ENCODE measurements around the gene CYBA. TPM values are rescaled to one million over a fixed set of nuclear protein-coding genes. Genes with fewer than 3 reads are reported as not detected.

CYBA gene
- total and polyA plus RNA-seq, 9 of the 15 experiments (the other 6 are each of a cell fraction or from before 2014, with no cell fraction given), result 0.34 to 683 (median 93.0) TPM

- TF ChIP-seq ARID2 (IDR thresholded peaks at IDR 0.05) (no peak), THRA (IDR thresholded peaks at IDR 0.05) (no peak), ZBTB26 (CRISPR knock-in tag; IDR thresholded peaks at IDR 0.05) (no peak), RUNX1 (IDR thresholded peaks at IDR 0.05; ENCODE audit: low read depth) (peak; percentile 87), ZNF212 (CRISPR knock-in tag; IDR thresholded peaks at IDR 0.05) (no peak), CBX8 (IDR thresholded peaks at IDR 0.05; ENCODE audit: borderline replicate concordance, extremely low read depth, low read depth, low read length, poor library complexity, severe bottlenecking) (no peak), NCOA1 (IDR thresholded peaks at IDR 0.05; ENCODE audit: low read depth) (peak; percentile 85; the same call in 1 of the 2 replicates), ZBTB8A (IDR thresholded peaks at IDR 0.05; ENCODE audit: partially characterized antibody) (no peak), CHCHD3 (CRISPR knock-in tag; IDR thresholded peaks at IDR 0.05) (no peak), NFYB (IDR thresholded peaks at IDR 0.05; ENCODE audit: extremely low read depth, insufficient read length) (no peak), MAFK (IDR thresholded peaks at IDR 0.05; ENCODE audit: low read length) (no peak), ZFP91 (CRISPR knock-in tag; IDR thresholded peaks at IDR 0.05) (no peak), SMARCA5 (IDR thresholded peaks at IDR 0.05) (no peak), KLF13 (tag; IDR thresholded peaks at IDR 0.05; ENCODE audit: borderline replicate concordance, low read depth) (peak; percentile 76), ZNF395 (CRISPR knock-in tag; IDR thresholded peaks at IDR 0.05) (peak; percentile 61; the same call in 1 of the 2 replicates), ZBTB12 (CRISPR knock-in tag; IDR thresholded peaks at IDR 0.05) (no peak), SOX6 (IDR thresholded peaks at IDR 0.05) (peak; percentile 96), U2AF1 (optimal IDR thresholded peaks at IDR 0.05; ENCODE audit: low read depth, low read length) (no peak), KDM1A (IDR thresholded peaks at IDR 0.05) (peak; percentile 77 to 82), SLC30A9 (CRISPR knock-in tag; IDR thresholded peaks at IDR 0.05) (no peak), ARID1B (IDR thresholded peaks at IDR 0.05) (peak; percentile 99), FOXM1 (IDR thresholded peaks at IDR 0.05; ENCODE audit: low read depth) (peak; percentile 78), FOXM1 (CRISPR knock-in tag; IDR thresholded peaks at IDR 0.05; ENCODE audit: low read depth) (no peak)
Measured at GRCh38 chr16:88688013-88688778, 37.3 kb upstream of the CYBA start (continued).
